ENCODE data around the gene TFG. TPM values are rescaled to one million over a fixed set of nuclear protein-coding genes. Genes with fewer than 3 reads are reported as not detected.

Gene TFG
- total and polyA plus RNA-seq, 5 experiments from 2014 or later: 30.6 to 42.7 (median 37.3) TPM

DNA sequence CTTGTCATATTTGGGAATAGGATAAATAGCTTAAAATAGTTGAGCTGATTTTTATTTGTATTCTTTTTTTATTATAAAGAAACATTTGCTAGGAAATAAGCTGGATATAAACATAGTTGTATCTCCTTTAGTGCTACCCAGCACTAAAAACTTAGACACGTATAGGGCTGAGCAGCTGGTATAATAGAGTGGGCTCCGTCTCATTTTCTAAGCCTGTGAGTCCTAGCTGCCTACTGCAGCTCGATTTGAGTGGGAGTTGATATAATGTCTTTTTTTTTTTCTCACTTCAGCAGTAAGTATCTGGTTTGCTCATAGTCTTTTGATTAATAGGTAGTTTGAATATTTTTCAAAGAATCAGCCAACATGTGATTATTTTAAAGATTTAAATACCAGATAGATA, 34.2 kb downstream of the TFG start:
- Mint-ChIP-seq H3K9me3 (no peaks in the 10 kb centered on the region), H3K27me3 (no peaks in the 10 kb centered on the region), H3K4me3 (no peak overlapping the region), H3K4me1 (no peaks in the 10 kb centered on the region), H3K36me3 (peaks cover under 1 to 88% (median 25%) of the 10 kb centered on the region in 3 donors), H3K27ac (no peak overlapping the region)
- POLR2A ChIA-PET: no interaction called here
- no peak for DNase-seq
- ATAC-seq: no peak

DNA sequence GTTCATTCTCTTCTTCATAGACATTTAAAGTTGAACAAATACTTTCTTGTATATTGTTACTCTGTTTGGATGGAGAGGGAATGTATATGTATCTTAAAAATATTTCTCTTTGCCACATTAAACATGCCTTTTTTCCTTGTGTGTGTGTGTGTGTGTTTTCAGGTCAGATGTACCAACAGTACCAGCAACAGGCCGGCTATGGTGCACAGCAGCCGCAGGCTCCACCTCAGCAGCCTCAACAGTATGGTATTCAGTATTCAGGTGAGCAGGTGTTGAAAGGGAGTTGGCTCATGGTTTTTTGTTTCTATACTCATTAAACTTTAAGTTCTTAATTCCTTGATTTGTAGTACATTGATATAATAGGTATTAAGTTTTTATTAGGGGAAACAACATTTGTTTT, 35.4 kb downstream of the TFG start:
- ATAC-seq (no peak), DNase-seq (no peak)
- Mint-ChIP-seq H3K27me3 (no peaks in the 10 kb centered on the region), H3K9me3 (no peaks in the 10 kb centered on the region), H3K4me1 (no peaks in the 10 kb centered on the region), H3K4me3 (no peak overlapping the region), H3K36me3 (peaks cover 6 to 90% (median 28%) of the 10 kb centered on the region in 3 donors), H3K27ac (peak overlapping the region in 3 of 10 donors; percentile 38 to 57 (median 50))
- POLR2A ChIA-PET: no interaction called here

DNA sequence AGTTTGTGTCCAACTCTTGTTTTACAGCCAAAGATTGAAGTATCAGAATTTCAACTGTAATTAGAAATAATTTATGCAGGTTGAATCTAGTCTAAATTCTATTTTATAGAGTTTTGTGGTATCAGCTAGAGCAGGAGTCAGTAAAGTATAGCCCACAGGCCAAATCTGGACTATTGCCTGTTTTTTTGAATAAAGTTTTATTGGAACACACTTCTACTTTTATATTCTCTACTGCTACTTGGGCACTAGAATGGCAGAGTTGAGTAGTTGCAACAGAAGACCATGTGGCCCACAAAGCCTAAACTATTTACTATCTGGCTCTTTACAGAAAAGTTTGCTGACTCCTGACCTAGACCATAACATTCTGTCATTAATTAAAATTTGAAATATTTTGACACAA, 36.3 kb downstream of the TFG start:
- Mint-ChIP-seq H3K4me1 (no peaks in the 10 kb centered on the region), H3K27ac (no peak overlapping the region), H3K36me3 (peaks cover 6 to 87% (median 28%) of the 10 kb centered on the region in 3 donors), H3K9me3 (no peaks in the 10 kb centered on the region), H3K27me3 (no peaks in the 10 kb centered on the region), H3K4me3 (no peak overlapping the region)
- ATAC-seq: no peak
- POLR2A ChIA-PET: interaction anchor here (0.6 kb wide), 1 partner anchor 377 kb away, joined by 5 read pairs; no protein-coding TSS in a partner anchor
- no peak for DNase-seq

DNA sequence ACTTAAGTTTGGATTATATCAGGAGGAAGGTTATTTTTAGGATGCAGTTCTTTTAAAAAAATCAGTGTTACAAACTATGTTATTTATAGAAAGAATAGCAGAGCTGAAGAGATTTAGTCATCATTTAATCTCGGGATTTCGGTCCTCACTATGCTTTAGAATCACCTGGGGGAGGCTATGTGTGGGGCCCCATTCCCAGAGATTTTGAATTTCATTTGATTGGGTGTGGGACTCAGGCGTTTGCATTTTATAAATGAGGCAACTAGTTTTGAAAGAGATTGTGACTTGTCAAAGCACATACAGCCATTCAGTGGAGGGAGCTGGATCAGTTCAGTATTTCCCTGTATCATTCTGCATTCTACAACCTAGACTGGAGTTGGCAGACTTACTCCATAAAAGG, 36.8 kb downstream of the TFG start:
- Mint-ChIP-seq H3K4me3 (no peak overlapping the region), H3K4me1 (no peaks in the 10 kb centered on the region), H3K27me3 (no peaks in the 10 kb centered on the region), H3K27ac (no peak overlapping the region), H3K9me3 (no peaks in the 10 kb centered on the region), H3K36me3 (peaks cover 6 to 85% (median 29%) of the 10 kb centered on the region in 3 donors)
- no peak for DNase-seq
- POLR2A ChIA-PET: no interaction called here
- ATAC-seq: no peak

DNA sequence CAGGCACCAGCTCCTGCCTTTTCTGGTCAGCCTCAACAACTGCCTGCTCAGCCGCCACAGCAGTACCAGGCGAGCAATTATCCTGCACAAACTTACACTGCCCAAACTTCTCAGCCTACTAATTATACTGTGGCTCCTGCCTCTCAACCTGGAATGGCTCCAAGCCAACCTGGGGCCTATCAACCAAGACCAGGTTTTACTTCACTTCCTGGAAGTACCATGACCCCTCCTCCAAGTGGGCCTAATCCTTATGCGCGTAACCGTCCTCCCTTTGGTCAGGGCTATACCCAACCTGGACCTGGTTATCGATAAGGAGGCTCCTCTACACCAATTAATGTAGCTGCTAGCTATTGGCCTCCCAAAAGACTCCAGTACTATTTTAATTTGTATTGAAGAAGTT, 38.9 kb downstream of the TFG start:
- H3K27me3 Mint-ChIP-seq: no peaks in the 10 kb centered on the region
- no peaks in the 10 kb centered on the region for H3K4me1 Mint-ChIP-seq
- DNase-seq: no peak
- H3K36me3 Mint-ChIP-seq: peaks cover 6 to 87% (median 31%) of the 10 kb centered on the region in 3 donors
- no peak overlapping the region for H3K4me3 Mint-ChIP-seq
- peak overlapping the region in 1 of 10 donors; percentile 76 for H3K27ac Mint-ChIP-seq
- no peaks in the 10 kb centered on the region for H3K9me3 Mint-ChIP-seq
- no peak for ATAC-seq
- POLR2A ChIA-PET: no interaction called here

DNA sequence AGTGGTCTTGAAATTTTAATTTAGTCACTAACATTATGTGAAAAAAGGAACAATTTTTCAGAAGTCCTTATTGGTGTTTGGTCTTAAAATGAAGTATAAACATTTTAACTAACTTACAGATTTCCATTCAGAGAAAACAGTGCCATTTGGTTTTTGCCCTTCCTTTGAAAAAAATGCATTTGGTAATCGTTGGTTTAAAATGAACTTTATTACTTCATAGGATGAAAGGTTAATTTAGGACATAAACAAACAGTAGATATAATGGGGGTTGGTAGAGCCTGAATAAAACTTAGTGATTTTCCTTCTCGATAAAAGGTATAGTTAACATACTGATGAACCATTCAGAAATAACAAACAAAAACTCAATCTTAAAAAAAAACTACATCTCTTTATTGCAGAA, 39.7 kb downstream of the TFG start:
- ATAC-seq (no peak), DNase-seq (no peak)
- Mint-ChIP-seq H3K36me3 (peaks cover 6 to 87% (median 31%) of the 10 kb centered on the region in 3 donors), H3K27me3 (no peaks in the 10 kb centered on the region), H3K9me3 (no peaks in the 10 kb centered on the region), H3K4me1 (no peaks in the 10 kb centered on the region), H3K4me3 (no peak overlapping the region), H3K27ac (peak overlapping the region in 1 of 10 donors; percentile 34)
- POLR2A ChIA-PET: no interaction called here

DNA sequence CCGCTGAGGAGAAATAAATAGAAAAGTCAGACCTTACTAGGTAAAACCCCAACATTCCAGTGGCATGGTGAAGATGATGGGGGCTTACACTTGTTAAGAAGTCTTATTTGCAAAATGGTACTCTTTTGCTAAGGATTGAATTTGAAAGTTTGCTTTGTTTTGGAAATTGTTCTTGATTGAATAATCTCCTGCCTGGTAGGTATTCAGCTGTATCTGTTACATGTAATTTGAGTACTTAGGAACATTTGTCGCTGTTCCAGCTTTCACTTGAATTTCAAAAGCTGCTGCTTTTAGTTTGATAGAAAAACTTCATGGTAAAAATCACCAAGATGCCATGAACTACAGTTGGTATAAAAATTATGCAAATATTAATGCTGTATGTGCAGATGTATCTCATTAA, 44.6 kb downstream of the TFG start:
- Mint-ChIP-seq H3K9me3 (no peaks in the 10 kb centered on the region), H3K4me1 (no peaks in the 10 kb centered on the region), H3K27me3 (no peaks in the 10 kb centered on the region), H3K27ac (peak overlapping the region in 1 of 10 donors; percentile 3), H3K4me3 (no peak overlapping the region), H3K36me3 (peaks cover 2 to 53% (median 11%) of the 10 kb centered on the region in 3 donors)
- ATAC-seq (no peak), DNase-seq (no peak)
- POLR2A ChIA-PET: no interaction called here

DNA sequence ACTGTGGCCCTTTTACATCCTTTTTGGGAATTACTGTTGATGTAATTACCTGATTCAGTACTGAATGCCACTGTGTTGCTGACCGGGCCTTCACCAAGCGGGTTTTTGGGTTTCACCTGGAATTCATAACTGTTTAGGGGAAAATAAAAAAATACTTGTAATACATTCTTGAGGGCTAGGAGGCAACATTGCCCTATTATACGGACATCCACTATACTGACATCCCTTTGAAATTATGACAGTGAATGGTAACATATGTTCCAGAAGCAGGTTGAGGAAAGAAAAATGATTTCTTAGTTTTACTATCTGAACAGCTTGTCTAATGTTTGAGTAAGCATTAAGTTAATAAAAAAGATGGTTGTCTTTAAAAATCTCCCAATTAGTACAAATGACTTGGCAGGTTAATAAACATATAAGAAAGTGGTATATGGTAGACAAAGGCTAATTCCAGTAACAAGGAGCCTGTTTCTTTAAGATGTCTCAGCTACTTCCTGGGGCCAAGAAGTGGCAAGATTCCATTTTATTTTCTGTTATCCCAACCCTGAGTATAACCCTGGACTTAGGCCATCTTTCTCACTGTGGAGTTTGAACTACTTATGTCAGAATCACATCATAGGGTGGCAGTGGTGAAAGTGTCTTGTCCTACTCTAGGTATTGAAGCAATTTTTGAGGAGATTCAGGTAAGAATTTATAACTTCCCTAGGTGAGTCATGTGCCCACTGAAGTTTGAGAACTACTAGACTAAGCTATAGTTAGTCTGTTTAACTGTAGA, 45.5 kb downstream of the TFG start:
- ATAC-seq: no peak
- Mint-ChIP-seq H3K4me1 (no peaks in the 10 kb centered on the region), H3K27me3 (no peaks in the 10 kb centered on the region), H3K36me3 (peaks cover 0 to 46% (median 9%) of the 10 kb centered on the region in 3 donors), H3K4me3 (no peak overlapping the region), H3K9me3 (no peaks in the 10 kb centered on the region), H3K27ac (peak overlapping the region in 1 of 10 donors; percentile 67)
- POLR2A ChIA-PET: no interaction called here
- DNase-seq: no peak

DNA sequence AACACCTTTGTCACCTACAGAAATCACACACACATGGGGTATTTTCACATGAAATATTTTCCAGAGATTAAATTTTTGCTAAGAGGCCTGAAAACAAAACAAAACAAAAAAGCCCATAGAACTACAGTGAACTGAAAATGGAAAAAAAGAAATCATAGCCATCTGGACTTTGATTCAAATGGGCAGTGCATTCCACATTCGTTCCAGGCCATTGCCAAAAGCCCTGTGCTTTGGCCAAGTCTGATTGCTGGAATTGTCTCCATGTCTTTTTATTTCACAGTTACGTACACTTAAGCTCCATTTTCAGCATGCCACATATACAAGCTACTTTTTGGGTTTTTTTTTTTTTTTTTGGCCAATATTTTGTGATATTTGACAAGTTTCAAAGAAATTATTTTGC, 47.1 kb downstream of the TFG start:
- Mint-ChIP-seq H3K4me3 (no peak overlapping the region), H3K9me3 (no peaks in the 10 kb centered on the region), H3K27me3 (no peaks in the 10 kb centered on the region), H3K36me3 (peaks cover 0 to 34% (median 4%) of the 10 kb centered on the region in 3 donors), H3K4me1 (no peaks in the 10 kb centered on the region), H3K27ac (peak overlapping the region in 1 of 10 donors; percentile 6)
- no peak for DNase-seq
- ATAC-seq: no peak
- POLR2A ChIA-PET: no interaction called here

DNA sequence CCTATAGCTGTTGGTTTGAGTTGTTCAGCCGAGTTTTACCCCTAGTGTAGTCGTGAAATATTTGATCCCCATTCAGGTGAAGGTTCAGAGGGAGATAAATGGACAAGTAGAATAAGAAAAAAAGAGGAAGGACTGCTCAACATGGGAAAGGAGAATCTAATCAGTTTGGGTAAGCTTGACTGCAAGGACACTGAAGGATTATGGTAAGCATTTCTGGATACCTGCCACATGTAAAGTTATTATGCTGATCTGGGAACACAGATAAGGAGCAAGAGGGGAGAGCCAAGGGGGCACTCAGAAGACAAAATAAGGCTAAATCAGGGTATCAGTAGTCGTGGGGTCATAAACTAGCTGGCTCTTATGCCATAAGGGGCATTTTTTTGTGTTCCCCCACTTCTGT, 49.9 kb downstream of the TFG start:
- peak overlapping the region in 1 of 10 donors; percentile 5 for H3K27ac Mint-ChIP-seq
- peaks cover 0 to 10% (median 0%) of the 10 kb centered on the region in 3 donors for H3K36me3 Mint-ChIP-seq

DNA sequence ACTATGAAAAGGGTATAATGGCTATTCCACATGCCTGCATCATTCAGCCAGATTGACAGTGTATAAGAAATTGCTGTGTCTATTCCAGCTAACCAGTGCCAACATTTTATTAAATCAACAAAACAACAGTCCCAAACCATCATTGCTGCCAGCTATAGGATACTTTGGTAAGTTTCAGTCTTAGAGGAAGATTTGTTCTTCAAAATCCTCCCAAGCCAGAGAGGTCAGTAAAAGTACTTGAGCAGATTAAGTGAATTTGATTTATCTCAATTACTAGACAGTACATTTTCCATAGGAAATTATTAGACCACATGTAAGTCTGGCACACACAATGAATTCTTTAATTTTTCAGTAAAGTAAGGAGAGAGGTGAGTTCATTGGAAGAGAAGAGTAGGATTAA, 50.7 kb downstream of the TFG start:
- Mint-ChIP-seq H3K4me1 (no peaks in the 10 kb centered on the region), H3K9me3 (no peaks in the 10 kb centered on the region), H3K36me3 (peaks cover 0 to 6% (median 0%) of the 10 kb centered on the region in 3 donors), H3K27ac (no peak overlapping the region), H3K27me3 (peaks cover 0 to 3% (median 0%) of the 10 kb centered on the region in 5 donors), H3K4me3 (no peak overlapping the region)
- no peak for DNase-seq
- no peak for ATAC-seq
- POLR2A ChIA-PET: no interaction called here

More for the DNA sequence above, 49.9 kb downstream of the TFG start:
- no peaks in the 10 kb centered on the region for H3K4me1 Mint-ChIP-seq
- POLR2A ChIA-PET: no interaction called here
- DNase-seq (no peak), ATAC-seq (no peak)
- no peaks in the 10 kb centered on the region for H3K9me3 Mint-ChIP-seq
- H3K4me3 Mint-ChIP-seq: no peak overlapping the region
- peaks cover 0 to 3% (median 0%) of the 10 kb centered on the region in 5 donors for H3K27me3 Mint-ChIP-seq

DNA sequence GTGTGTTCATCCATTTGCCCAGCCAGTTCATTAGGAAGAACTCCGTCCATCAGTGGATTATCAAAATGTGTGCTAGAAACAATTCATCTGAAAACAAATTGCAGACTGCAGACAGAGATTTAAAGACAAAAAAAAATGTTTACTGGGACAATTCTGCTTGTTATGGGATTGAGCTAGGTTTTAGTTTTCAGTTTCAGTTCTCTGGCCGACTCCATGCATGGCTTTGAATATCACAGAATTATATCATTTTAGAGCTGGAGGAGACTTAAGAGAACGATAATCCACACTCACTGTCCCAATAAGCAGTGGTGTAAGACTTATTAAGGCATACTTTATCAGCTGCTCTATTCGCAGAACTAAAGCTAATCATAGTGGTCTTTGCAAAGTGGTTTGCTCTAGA, 51.1 kb downstream of the TFG start:
- Mint-ChIP-seq H3K4me1 (no peaks in the 10 kb centered on the region), H3K4me3 (no peak overlapping the region), H3K27me3 (peaks cover 0 to 3% (median 0%) of the 10 kb centered on the region in 5 donors), H3K36me3 (peaks cover 0 to 3% (median 0%) of the 10 kb centered on the region in 3 donors), H3K27ac (no peak overlapping the region), H3K9me3 (no peaks in the 10 kb centered on the region)
- POLR2A ChIA-PET: no interaction called here
- DNase-seq (no peak), ATAC-seq (no peak)

DNA sequence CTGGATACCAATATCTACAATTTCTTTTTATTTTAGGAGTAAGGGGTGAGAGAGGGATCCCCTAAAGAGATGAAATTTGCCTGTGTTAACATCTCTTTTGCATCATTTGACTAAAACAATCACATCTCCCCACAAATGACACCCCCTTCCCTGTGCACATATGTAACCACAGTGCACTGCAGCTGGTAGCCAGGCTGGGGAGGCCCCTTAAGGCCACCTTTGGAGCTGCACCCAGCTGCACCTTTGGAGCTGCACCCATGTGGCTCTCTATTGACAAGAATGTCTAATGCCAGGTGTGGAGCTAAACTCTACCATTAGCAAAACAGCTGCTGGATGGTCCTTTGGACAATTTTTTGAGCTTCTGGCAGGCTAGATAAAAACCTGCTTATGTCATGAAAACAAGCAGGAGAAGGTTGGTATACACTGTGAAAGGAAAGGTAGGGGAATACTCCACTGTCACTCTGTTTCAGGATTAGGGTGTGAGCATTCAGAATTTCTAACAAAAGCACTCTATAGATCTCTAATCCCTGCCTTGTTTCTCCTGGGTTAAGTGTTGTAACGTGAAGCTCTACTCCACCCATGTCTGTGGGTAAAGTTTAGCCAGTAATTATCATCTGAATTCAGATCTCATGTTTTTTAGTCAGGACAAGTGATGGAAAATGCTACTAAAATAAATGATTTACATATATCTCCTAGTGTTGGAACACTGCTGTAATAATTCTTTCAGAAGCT, 52.1 kb downstream of the TFG start:
- ATAC-seq: peak; percentile 54 to 62
- DNase-seq: no peak
- Mint-ChIP-seq H3K27ac (no peak overlapping the region), H3K27me3 (peaks cover 0 to 3% (median 0%) of the 10 kb centered on the region in 5 donors), H3K4me3 (no peak overlapping the region), H3K4me1 (no peaks in the 10 kb centered on the region), H3K36me3 (peaks cover 0 to 3% (median 0%) of the 10 kb centered on the region in 3 donors), H3K9me3 (no peaks in the 10 kb centered on the region)
- POLR2A ChIA-PET: no interaction called here

All from naive thymus-derived CD8-positive, alpha-beta T cell (primary cell).